ENCODE results near the gene OR11H7. TPM values are rescaled to one million over a fixed set of nuclear protein-coding genes. Genes with fewer than 3 reads are reported as not detected.
"Not testable (repeated sequence)": the region's sequence is repeated elsewhere in the genome, so short reads cannot be mapped to it uniquely, and the experiment has no call there.

Gene OR11H7
- total RNA-seq (2012; rRNA removed) = not detected in 2 replicates

DNA sequence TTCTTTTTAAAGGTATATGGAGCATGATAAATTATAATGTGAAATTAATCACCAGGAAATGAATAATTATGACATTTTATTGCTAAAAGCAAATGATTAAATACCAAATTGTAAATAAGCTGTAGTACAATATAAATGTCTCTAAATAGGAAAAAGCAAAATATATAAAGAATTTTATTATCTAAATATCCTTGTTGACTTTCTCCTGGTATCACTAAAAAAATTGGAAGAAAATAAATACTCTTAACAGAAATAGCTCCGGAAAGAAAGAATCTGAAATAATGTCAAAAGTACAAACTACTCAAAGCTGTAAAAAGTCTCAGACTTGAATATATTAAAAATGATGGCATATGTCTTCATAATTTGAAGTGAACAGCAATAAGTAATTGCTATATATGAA is at the start of gene OR11H7:
TSS of gene OR11H7 (plus strand) at position 301 of the 400 bp plus-strand sequence.
- Histone ChIP-seq H3K27me3 (ENCODE audit: control insufficient read depth, insufficient read depth, low read length) (no peaks in the 10 kb centered on the region), H3K4me3 (ENCODE audit: low read length) (no peak within 1 kb of the TSS), H3K36me3 (ENCODE audit: insufficient read depth, low read length) (no peaks in the 10 kb centered on the region), H3K9me3 (replicated peaks; ENCODE audit: low read length) (no peaks in the 10 kb centered on the region), H3K4me2 (ENCODE audit: low read length) (no peak within 1 kb of the TSS), H3K9ac (ENCODE audit: low read depth, low read length) (no peak within 1 kb of the TSS), H3K4me1 (ENCODE audit: control insufficient read depth, insufficient read depth, low read length) (no peaks in the 10 kb centered on the region)

DNA sequence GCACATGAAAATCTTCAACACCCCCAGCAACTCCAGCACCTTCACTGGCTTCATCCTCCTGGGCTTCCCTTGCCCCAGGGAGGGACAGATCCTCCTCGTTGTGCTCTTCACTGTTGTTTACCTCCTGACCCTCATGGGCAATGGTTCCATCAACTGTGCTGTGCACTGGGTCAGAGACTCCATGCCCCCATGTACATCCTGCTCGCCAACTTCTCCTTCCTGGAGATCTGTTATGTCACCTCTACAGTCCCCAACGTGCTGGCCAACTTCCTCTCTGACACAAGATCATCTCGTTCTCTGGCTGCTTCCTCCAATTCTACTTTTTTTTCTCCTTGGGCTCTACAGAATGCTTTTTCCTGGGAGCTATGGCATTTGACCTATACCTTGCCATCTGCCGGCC is 49.6 kb upstream of the OR11H7 start:
- H3K36me3 ChIP-seq (ENCODE audit: insufficient read depth, low read length) = no peaks in the 10 kb centered on the region
- peaks cover 2% of the 10 kb centered on the region for H3K9me3 ChIP-seq (replicated peaks; ENCODE audit: low read length)
- H3K4me1 ChIP-seq (ENCODE audit: control insufficient read depth, insufficient read depth, low read length) = no peaks in the 10 kb centered on the region
- H3K4me3 ChIP-seq (ENCODE audit: low read length) = no peak overlapping the region
- no peak overlapping the region for H3K4me2 ChIP-seq (ENCODE audit: low read length)
- no peak overlapping the region for H3K9ac ChIP-seq (ENCODE audit: low read depth, low read length)
- no peaks in the 10 kb centered on the region for H3K27me3 ChIP-seq (ENCODE audit: control insufficient read depth, insufficient read depth, low read length)

DNA sequence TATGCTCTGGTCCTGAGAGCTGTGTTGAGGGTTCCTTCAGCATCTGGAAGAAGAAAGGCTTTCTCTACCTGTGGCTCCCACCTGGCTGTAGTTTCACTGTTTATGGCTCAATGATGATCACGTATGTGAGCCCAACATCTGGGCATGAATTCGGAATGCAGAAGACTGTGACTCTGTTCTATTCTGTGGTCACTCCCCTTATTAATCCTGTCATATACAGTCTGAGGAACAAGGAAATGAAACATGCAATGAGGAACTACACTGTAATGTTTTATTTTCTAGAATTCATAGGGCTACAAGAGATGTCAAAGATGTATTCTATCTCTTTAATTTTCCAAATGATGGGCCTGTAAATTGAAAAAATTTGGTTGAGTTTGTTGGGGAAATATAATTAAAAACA is 48.9 kb upstream of the OR11H7 start:
- H3K4me3 ChIP-seq (ENCODE audit: low read length) = no peak overlapping the region
- no peaks in the 10 kb centered on the region for H3K4me1 ChIP-seq (ENCODE audit: control insufficient read depth, insufficient read depth, low read length)
- no peaks in the 10 kb centered on the region for H3K36me3 ChIP-seq (ENCODE audit: insufficient read depth, low read length)

GRCh38 chr14:20180486-20180885 is 48.3 kb upstream of the OR11H7 start:
- Histone ChIP-seq H3K4me3 (ENCODE audit: low read length) (no peak overlapping the region), H3K4me2 (ENCODE audit: low read length) (no peak overlapping the region), H3K9me3 (replicated peaks; ENCODE audit: low read length) (peaks cover 2% of the 10 kb centered on the region), H3K36me3 (ENCODE audit: insufficient read depth, low read length) (no peaks in the 10 kb centered on the region), H3K9ac (ENCODE audit: low read depth, low read length) (no peak overlapping the region), H3K27me3 (ENCODE audit: control insufficient read depth, insufficient read depth, low read length) (no peaks in the 10 kb centered on the region), H3K4me1 (ENCODE audit: control insufficient read depth, insufficient read depth, low read length) (no peaks in the 10 kb centered on the region)

More for the DNA sequence above, 48.9 kb upstream of the OR11H7 start:
- Histone ChIP-seq H3K4me2 (ENCODE audit: low read length) (no peak overlapping the region), H3K9me3 (replicated peaks; ENCODE audit: low read length) (peaks cover 2% of the 10 kb centered on the region), H3K27me3 (ENCODE audit: control insufficient read depth, insufficient read depth, low read length) (no peaks in the 10 kb centered on the region), H3K9ac (ENCODE audit: low read depth, low read length) (no peak overlapping the region)

GRCh38 chr14:20184181-20184580 is 44.6 kb upstream of the OR11H7 start:
- no peaks in the 10 kb centered on the region for H3K4me1 ChIP-seq (ENCODE audit: control insufficient read depth, insufficient read depth, low read length)
- peaks cover 2% of the 10 kb centered on the region for H3K9me3 ChIP-seq (replicated peaks; ENCODE audit: low read length)
- no peak overlapping the region for H3K4me2 ChIP-seq (ENCODE audit: low read length)
- H3K27me3 ChIP-seq (ENCODE audit: control insufficient read depth, insufficient read depth, low read length) = no peaks in the 10 kb centered on the region
- H3K9ac ChIP-seq (ENCODE audit: low read depth, low read length) = no peak overlapping the region
- no peaks in the 10 kb centered on the region for H3K36me3 ChIP-seq (ENCODE audit: insufficient read depth, low read length)
- no peak overlapping the region for H3K4me3 ChIP-seq (ENCODE audit: low read length)

GRCh38 chr14:20190596-20190995 is 38.2 kb upstream of the OR11H7 start, which contains the start of gene OR11G2:
OR11G2 (plus strand) TSS chr14:20190896; CDS start chr14:20197438, 6,542 bp downstream.
- Histone ChIP-seq H3K9ac (ENCODE audit: low read depth, low read length) (no peak within 1 kb of the TSS), H3K4me1 (ENCODE audit: control insufficient read depth, insufficient read depth, low read length) (no peaks in the 10 kb centered on the region), H3K4me3 (ENCODE audit: low read length) (no peak within 1 kb of the TSS), H3K36me3 (ENCODE audit: insufficient read depth, low read length) (no peaks in the 10 kb centered on the region), H3K4me2 (ENCODE audit: low read length) (no peak within 1 kb of the TSS), H3K27me3 (ENCODE audit: control insufficient read depth, insufficient read depth, low read length) (no peaks in the 10 kb centered on the region), H3K9me3 (replicated peaks; ENCODE audit: low read length) (no peaks in the 10 kb centered on the region)

DNA sequence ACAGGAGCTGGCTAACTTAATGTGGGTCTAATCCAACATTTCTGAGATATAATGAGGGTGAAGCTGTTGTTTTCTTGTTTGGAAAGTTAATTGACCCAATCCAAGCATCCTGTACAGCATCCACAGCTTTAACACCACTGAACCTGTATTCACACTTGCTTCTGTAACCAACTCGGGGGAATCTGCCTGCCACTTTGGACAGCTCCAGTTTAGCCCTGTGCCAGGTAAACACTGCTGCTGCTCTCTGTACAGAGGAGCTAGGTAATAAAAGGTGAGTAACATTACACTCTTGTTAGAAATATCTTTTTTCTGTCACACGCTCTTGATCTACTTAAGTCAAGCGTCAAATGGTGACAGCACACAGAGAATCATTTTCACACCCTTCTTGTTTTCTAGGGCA is 37.4 kb upstream of the OR11H7 start:
- Histone ChIP-seq H3K4me3 (ENCODE audit: low read length) (no peak overlapping the region), H3K9ac (ENCODE audit: low read depth, low read length) (no peak overlapping the region), H3K36me3 (ENCODE audit: insufficient read depth, low read length) (no peaks in the 10 kb centered on the region), H3K27me3 (ENCODE audit: control insufficient read depth, insufficient read depth, low read length) (no peaks in the 10 kb centered on the region), H3K9me3 (replicated peaks; ENCODE audit: low read length) (no peaks in the 10 kb centered on the region), H3K4me2 (ENCODE audit: low read length) (no peak overlapping the region), H3K4me1 (ENCODE audit: control insufficient read depth, insufficient read depth, low read length) (no peaks in the 10 kb centered on the region)

DNA sequence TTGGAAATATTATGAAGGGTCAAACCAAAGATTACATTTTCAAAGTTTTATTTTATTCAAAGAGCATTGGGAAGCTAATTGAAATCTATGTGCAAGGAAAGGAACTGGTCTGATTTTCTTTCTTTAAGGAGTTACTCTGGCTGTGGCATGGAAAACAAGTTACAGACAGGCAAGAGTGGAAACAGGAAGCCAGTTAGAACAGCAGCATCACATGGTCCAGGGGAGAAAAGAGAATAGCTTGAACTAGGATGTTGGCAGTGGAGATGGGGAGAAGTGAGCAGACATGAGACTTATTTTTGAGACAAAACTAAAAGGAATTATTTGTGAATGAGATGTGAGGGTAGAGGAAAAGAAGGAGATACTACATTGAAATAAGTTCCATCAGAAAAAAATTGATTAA is 34.7 kb upstream of the OR11H7 start:
- Histone ChIP-seq H3K9ac (ENCODE audit: low read depth, low read length) (no peak overlapping the region), H3K27me3 (ENCODE audit: control insufficient read depth, insufficient read depth, low read length) (no peaks in the 10 kb centered on the region), H3K36me3 (ENCODE audit: insufficient read depth, low read length) (no peaks in the 10 kb centered on the region)

GRCh38 chr14:20195170-20195569 is 33.6 kb upstream of the OR11H7 start:
- not testable (repeated sequence) for H3K27me3 ChIP-seq (ENCODE audit: control insufficient read depth, insufficient read depth, low read length); H3K9ac ChIP-seq (ENCODE audit: low read depth, low read length); H3K4me2 ChIP-seq (ENCODE audit: low read length); H3K4me3 ChIP-seq (ENCODE audit: low read length); H3K4me1 ChIP-seq (ENCODE audit: control insufficient read depth, insufficient read depth, low read length); H3K36me3 ChIP-seq (ENCODE audit: insufficient read depth, low read length); H3K9me3 ChIP-seq (replicated peaks; ENCODE audit: low read length)

More for the DNA sequence above, 34.7 kb upstream of the OR11H7 start:
- Histone ChIP-seq H3K9me3 (replicated peaks; ENCODE audit: low read length) (no peaks in the 10 kb centered on the region), H3K4me1 (ENCODE audit: control insufficient read depth, insufficient read depth, low read length) (no peaks in the 10 kb centered on the region), H3K4me2 (ENCODE audit: low read length) (no peak overlapping the region), H3K4me3 (ENCODE audit: low read length) (no peak overlapping the region)

DNA sequence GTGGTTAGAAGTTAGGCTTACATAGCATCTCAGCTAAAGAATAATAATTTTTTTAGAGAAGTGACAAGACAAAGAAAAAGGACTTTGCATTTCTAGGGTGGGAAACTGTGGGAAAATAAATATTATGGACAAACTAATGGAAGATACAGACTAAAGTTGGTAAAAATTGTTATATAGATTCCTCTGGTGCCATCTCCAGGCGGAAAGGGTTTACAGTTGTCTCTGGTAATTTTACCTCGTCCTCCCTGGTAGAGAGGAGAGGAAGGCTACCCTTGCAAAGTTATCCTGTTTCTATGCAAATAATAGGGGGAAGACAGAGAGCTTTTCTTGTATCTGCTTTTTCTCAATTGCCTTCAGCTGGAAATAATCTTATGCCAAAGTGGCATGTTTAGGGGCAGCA is 32.9 kb upstream of the OR11H7 start:
- no peak overlapping the region for H3K4me2 ChIP-seq (ENCODE audit: low read length)
- no peak overlapping the region for H3K9ac ChIP-seq (ENCODE audit: low read depth, low read length)
- H3K4me1 ChIP-seq (ENCODE audit: control insufficient read depth, insufficient read depth, low read length) = no peaks in the 10 kb centered on the region
- no peaks in the 10 kb centered on the region for H3K9me3 ChIP-seq (replicated peaks; ENCODE audit: low read length)
- H3K4me3 ChIP-seq (ENCODE audit: low read length) = no peak overlapping the region
- H3K36me3 ChIP-seq (ENCODE audit: insufficient read depth, low read length) = no peaks in the 10 kb centered on the region
- no peaks in the 10 kb centered on the region for H3K27me3 ChIP-seq (ENCODE audit: control insufficient read depth, insufficient read depth, low read length)

GRCh38 chr14:20197459-20197858 is 31.3 kb upstream of the OR11H7 start:
- H3K4me3 ChIP-seq (ENCODE audit: low read length) = no peak overlapping the region
- no peaks in the 10 kb centered on the region for H3K36me3 ChIP-seq (ENCODE audit: insufficient read depth, low read length)
- H3K4me1 ChIP-seq (ENCODE audit: control insufficient read depth, insufficient read depth, low read length) = no peaks in the 10 kb centered on the region
- no peak overlapping the region for H3K4me2 ChIP-seq (ENCODE audit: low read length)
- no peak overlapping the region for H3K9ac ChIP-seq (ENCODE audit: low read depth, low read length)
- H3K27me3 ChIP-seq (ENCODE audit: control insufficient read depth, insufficient read depth, low read length) = no peaks in the 10 kb centered on the region
- no peaks in the 10 kb centered on the region for H3K9me3 ChIP-seq (replicated peaks; ENCODE audit: low read length)

- no peak overlapping the region for H3K4me3 ChIP-seq (ENCODE audit: low read length)
- no peak overlapping the region for H3K4me2 ChIP-seq (ENCODE audit: low read length)
- H3K9me3 ChIP-seq (replicated peaks; ENCODE audit: low read length) = no peaks in the 10 kb centered on the region
- no peak overlapping the region for H3K9ac ChIP-seq (ENCODE audit: low read depth, low read length)
- no peaks in the 10 kb centered on the region for H3K27me3 ChIP-seq (ENCODE audit: control insufficient read depth, insufficient read depth, low read length)
- no peaks in the 10 kb centered on the region for H3K4me1 ChIP-seq (ENCODE audit: control insufficient read depth, insufficient read depth, low read length)
- H3K36me3 ChIP-seq (ENCODE audit: insufficient read depth, low read length) = no peaks in the 10 kb centered on the region
These were observed 29.8 kb upstream of the OR11H7 start for GRCh38 chr14:20198991-20199390.

All from skeletal muscle satellite cell (primary cell).